Breast epithelium (tissue), 3 donors: ENCODE measurements around the gene SYNJ2.

ENCODE experiments used
- POLR2A ChIP-seq: fragments of 450-650 bp; IDR thresholded peaks from one replicate; pipeline ENCODE4 v1.6.1; 2016; ENCODE audit warnings: antibody characterized with exemption, mild to moderate bottlenecking, moderate library complexity
- TF ChIP-seq, protein P1 (sequence below), 3 donors: fragments of 450-650 bp; IDR thresholded peaks; one replicate each; pipeline ENCODE4 v1.5.1; 2016 to 2017; ENCODE audit warnings: antibody characterized with exemption in 3 of 3, mild to moderate bottlenecking in 3 of 3, moderate library complexity in 3 of 3

- TF ChIP-seq, protein P1, sequence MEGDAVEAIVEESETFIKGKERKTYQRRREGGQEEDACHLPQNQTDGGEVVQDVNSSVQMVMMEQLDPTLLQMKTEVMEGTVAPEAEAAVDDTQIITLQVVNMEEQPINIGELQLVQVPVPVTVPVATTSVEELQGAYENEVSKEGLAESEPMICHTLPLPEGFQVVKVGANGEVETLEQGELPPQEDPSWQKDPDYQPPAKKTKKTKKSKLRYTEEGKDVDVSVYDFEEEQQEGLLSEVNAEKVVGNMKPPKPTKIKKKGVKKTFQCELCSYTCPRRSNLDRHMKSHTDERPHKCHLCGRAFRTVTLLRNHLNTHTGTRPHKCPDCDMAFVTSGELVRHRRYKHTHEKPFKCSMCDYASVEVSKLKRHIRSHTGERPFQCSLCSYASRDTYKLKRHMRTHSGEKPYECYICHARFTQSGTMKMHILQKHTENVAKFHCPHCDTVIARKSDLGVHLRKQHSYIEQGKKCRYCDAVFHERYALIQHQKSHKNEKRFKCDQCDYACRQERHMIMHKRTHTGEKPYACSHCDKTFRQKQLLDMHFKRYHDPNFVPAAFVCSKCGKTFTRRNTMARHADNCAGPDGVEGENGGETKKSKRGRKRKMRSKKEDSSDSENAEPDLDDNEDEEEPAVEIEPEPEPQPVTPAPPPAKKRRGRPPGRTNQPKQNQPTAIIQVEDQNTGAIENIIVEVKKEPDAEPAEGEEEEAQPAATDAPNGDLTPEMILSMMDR (IDR thresholded peaks at IDR 0.05) = no peak
- no peak for TF ChIP-seq POLR2A
Observed at GRCh38 chr6:157943964-157944283, 37.7 kb upstream of the SYNJ2 start.
